Osteoblast (primary cell): ENCODE measurements around the gene NAV2. TPM values are rescaled to one million over a fixed set of nuclear protein-coding genes. Genes with fewer than 3 reads are reported as not detected.
A peak's percentile ranks its signal among the peaks of the same experiment; 100 is the strongest.

ENCODE experiments used
- DNase-seq: peaks from one replicate; pipeline ENCODE4 v3.0.0; 2011; ENCODE audit warnings: low spot score, mixed read lengths; ENCODE audit not compliant: insufficient read length; ENCODE audit errors: missing footprints
- H2AFZ ChIP-seq: 2 replicates; pipeline ENCODE4 v1.6.0; 2011; ENCODE audit warnings: mild to moderate bottlenecking, low read length
- H3K27ac ChIP-seq: 2 replicates; pipeline ENCODE4 v1.5.1; 2011; ENCODE audit warnings: mild to moderate bottlenecking, low read depth, low read length, moderate library complexity
- H3K27me3 ChIP-seq: 2 replicates; pipeline ENCODE4 v1.6.0; 2012; ENCODE audit warnings: mild to moderate bottlenecking, control low read depth, inconsistent platforms, low read length, moderate library complexity; ENCODE audit not compliant: insufficient read depth
- H3K36me3 ChIP-seq: 2 replicates; pipeline ENCODE4 v1.5.1; 2011; ENCODE audit warnings: mild to moderate bottlenecking, low read length, control low read depth, moderate library complexity; ENCODE audit not compliant: insufficient read depth
- H3K4me1 ChIP-seq: 2 replicates; pipeline ENCODE4 v1.5.1; 2011; ENCODE audit warnings: mild to moderate bottlenecking, low read length, control low read depth, moderate library complexity; ENCODE audit not compliant: insufficient read depth
- H3K4me2 ChIP-seq: 2 replicates; pipeline ENCODE4 v1.6.0; 2011; ENCODE audit warnings: mild to moderate bottlenecking, low read length; ENCODE audit not compliant: insufficient read depth
- H3K4me3 ChIP-seq: fragments of 200-600 bp; sonication (generic); 3 replicates; pipeline ENCODE4 v1.5.1; 2012; ENCODE audit warnings: mild to moderate bottlenecking, low read length, inconsistent platforms; ENCODE audit not compliant: insufficient read depth
- H3K79me2 ChIP-seq: 2 replicates; pipeline ENCODE4 v1.6.0; 2012; ENCODE audit warnings: mild to moderate bottlenecking, low read length, control low read depth, inconsistent platforms; ENCODE audit not compliant: insufficient read depth
- H3K9me3 ChIP-seq: 2 replicates; pipeline ENCODE4 v1.5.1; 2011; ENCODE audit warnings: low read depth, low read length, control low read depth
- H4K20me1 ChIP-seq: 2 replicates; pipeline ENCODE4 v1.6.0; 2012; ENCODE audit warnings: mild to moderate bottlenecking, low read length, control low read depth; ENCODE audit not compliant: insufficient read depth
- CTCF ChIP-seq: IDR thresholded peaks from 2 replicates; pipeline ENCODE4 v1.5.1; 2011; ENCODE audit warnings: mild to moderate bottlenecking, low read depth, low read length, moderate library complexity; ENCODE audit errors: extremely low read depth
- small RNA-seq: library from RNA; depleted of rRNA; stranded (forward); fragments of <200 nt; gene quantifications from one replicate; pipeline ENCODE3, GENCODE V24; 2012
- total RNA-seq: library from RNA; depleted of rRNA; stranded (reverse); fragments of >200 nt; gene quantifications from 2 replicates; pipeline ENCODE4 v1.2.3, GENCODE V29; 2012

NAV2 gene
- total RNA-seq, 1 donor, result 8.7 TPM

DNA sequence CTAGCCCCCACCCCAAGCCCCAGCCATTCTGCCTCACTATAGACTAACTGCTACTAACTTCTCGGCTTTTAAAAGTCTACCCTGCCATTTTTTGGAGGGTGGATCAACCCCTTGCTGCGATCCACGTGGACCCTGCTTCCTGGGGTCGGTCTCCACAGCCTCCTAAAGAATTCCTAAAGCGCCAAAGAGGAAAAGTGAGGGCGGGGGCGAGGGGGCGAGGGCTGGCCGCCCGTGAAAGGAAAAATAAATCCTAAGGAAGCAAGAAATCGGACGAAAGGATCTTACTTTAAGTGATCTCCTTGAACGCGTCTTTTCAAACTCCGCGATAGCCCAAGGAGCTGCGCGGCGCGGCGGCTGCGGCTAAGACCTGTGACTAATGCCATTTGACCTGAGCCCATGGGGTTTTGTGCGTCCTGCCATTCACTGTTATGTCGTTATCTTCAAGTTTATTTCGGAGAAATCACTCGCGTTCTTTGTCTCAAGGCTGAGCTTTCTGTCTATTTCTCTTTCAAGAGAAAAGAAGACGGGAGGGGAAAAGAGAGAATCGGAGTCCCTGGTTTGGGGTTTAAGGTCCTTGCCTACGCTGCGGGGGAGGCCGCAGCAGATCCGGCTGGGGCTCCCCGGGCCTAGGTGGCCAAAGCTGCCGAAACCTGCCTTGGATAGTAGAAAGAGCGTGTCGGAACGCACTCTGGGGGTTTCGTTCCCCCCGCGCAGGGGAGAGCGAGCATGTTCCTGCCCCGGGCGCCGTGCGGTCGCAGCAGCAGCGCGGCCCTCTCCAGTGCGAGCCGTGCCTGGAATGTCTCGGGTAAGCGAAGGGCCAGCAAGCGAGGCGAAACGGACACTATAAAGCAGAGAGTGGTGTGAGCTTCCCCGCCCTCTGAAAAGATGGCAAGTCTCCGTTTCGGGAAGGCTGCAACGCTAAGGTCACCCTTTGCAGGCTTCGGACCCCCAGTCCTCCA lies 450.5 kb downstream of the NAV2 start:
- H2AFZ ChIP-seq, result no peak overlapping the region
- H3K4me1 ChIP-seq, result no peaks in the 10 kb centered on the region
- H3K9me3 ChIP-seq, result no peaks in the 10 kb centered on the region
- H3K4me3 ChIP-seq, result peak overlapping the region; percentile 51
- H3K36me3 ChIP-seq, result no peaks in the 10 kb centered on the region
- H4K20me1 ChIP-seq, result peaks cover 5% of the 10 kb centered on the region
- H3K27me3 ChIP-seq, result peaks cover 89% of the 10 kb centered on the region
- H3K27ac ChIP-seq, result no peak overlapping the region
- no peak for TF ChIP-seq CTCF
- H3K79me2 ChIP-seq, result no peaks in the 10 kb centered on the region
- H3K4me2 ChIP-seq, result peak overlapping the region; percentile 70
- DNase-seq, result peak; percentile 74

GRCh38 chr11:20163783-20164481 lies 451.3 kb downstream of the NAV2 start:
- Histone ChIP-seq H3K4me1 (no peaks in the 10 kb centered on the region), H3K36me3 (no peaks in the 10 kb centered on the region), H3K4me3 (peak overlapping the region; percentile 51), H3K27me3 (peaks cover 81% of the 10 kb centered on the region), H2AFZ (no peak overlapping the region), H4K20me1 (peaks cover 4% of the 10 kb centered on the region), H3K9me3 (no peaks in the 10 kb centered on the region), H3K4me2 (peak overlapping the region; percentile 70), H3K79me2 (no peaks in the 10 kb centered on the region), H3K27ac (no peak overlapping the region)
- DNase-seq, result peak; percentile 64
- TF ChIP-seq CTCF, result no peak

Small RNA genes within 50 kb of the gene (small RNA-seq; reads per million reads assigned to genes)
- gene MIR4694, result not detected
